DMS79 treated with DMSO at 0.1 percent for 48 hours (cell line): ENCODE data around the gene ALDOA.
A peak's percentile ranks its signal among the peaks of the same experiment; 100 is the strongest.
"Not testable (repeated sequence)": the region's sequence is repeated elsewhere in the genome, so short reads cannot be mapped to it uniquely, and the experiment has no call there.

Experiments used
- DNase-seq: peaks from one replicate; lab custom pipeline; 2025; lab: John Stamatoyannopoulos, UW

ALDOA gene

DNA sequence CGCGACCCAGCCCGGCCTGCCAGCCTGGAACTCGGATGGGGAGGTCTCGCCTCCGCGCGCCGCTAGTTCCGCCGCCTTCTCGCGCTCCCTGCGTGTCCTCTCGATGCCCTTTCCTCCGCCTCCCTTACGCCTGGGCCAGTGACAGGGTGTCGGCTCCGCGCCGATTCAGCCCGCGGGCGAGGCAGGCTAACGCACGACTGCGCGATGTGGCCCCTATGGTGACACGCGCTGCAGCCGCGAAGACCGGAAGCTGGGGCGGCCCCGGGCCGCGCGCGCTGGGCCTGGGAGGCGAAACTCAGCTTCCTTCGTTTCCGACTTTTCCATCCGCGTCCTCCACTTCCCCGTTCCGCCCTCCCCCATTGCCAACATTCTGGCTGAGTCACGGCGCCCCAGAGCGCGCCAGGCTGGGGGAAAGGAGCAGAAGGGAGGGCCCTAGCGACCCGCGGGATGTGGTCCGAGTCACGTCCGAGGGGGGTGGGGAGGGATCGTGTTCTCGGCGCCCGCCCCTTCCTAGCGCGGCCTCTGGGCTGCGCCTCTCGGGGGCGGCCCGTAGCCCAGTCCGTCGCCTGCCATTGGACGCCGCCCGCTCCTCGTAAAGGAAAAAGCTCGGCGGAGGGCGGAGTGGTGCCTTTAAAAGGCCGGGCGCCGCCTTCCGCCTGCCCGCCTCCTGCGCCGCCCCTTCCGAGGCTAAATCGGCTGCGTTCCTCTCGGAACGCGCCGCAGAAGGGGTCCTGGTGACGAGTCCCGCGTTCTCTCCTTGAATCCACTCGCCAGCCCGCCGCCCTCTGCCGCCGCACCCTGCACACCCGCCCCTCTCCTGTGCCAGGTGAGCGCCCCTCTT, at the start of gene ALDOA:
ALDOA (plus strand) TSS at position 659 of the 841 bp plus-strand sequence. CDS start 1,138 bp downstream, outside the sequence.
- DNase-seq: peak; percentile 89

DNA sequence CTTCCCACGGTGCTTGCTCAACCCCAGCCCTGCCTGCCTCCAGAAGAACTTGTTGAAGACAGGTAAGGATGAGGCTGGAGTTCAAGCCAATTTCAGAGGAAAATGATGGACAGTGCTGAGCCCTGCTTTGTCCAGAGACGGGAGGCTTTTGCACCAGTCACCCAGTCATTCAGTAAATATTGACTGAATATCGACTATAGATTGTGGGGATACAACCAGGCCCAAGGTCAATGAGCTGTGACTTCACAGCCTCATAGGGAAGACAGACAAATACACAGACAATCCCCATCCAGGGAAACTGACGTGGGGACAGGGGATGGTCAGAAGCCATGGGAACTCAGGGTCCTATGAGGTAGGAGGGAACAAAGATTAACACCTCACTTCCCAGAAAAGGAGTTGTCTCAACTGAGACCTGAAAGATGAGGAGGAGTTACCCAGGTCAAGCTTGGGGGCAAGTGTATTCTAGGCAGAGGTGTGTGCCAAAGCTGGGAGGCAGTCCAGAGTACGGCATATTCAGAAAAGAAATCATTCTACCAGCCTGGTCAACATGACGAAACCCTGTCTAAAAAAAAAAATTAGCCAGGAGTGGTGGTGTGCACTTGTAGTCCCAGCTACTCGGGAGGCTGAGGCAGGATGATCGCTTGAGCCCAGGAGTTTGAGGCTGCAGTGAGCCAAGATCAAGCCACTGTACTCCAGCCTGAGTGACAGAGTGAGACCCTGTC, 48.8 kb upstream of the ALDOA start:
- DNase-seq: no peak

DNA sequence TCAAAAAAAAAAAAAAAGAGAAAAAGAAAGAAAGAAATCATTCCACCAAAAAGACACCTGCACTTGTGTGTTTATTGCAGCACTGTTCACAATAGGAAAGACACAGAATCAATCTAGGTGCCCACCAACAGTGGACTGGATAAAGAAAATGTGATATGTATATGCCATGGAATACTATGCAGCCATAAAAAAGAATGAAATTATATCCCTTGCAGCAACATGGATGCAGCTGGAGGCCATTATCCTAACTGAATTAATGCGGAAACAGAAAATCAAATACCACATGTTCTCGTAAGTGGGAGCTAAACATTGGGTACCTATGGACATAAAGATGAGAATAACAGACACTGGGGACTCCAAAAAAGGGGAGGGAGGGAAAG, 48.3 kb upstream of the ALDOA start:
- DNase-seq: no peak

DNA sequence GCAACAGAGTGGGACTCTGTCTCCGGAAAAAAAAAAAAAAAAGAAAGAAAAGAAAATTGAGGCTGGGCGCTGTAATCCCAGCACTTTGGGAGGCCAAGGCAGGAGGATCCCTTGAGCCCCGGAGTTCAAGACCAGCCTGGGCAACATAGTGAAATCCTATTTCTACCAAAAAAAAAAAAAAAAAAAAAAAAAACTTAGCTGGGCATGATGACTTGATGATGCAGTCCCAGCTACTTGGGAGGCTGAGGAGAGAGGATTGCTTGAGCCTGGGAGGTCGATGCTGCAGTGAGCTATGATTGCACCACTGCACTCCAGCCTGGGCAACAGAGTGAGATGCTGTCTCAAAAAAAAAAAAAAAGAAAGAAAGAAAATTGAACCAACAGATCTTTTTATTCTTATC, 47.6 kb upstream of the ALDOA start:
- DNase-seq: not testable (repeated sequence)

DNA sequence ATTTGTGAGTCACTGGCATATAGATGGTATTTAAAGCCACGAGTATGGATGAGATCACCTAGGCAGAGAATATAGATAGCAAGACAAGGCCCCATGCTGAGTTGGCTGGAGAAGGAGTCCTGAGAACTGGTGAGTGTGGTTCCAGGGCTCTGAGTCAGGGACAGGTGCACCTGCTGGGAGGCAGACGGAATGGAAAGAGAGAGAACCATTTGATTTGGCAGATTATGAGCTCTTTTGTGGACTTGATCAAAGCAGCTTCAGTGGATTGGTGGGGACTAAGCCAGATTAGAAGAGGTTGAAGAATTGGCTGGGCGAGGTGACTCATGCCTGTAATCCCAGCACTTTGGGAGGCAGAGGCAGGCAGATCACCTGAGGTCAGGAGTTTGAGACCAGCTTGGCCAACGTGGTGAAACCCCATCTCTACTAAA, 46.8 kb upstream of the ALDOA start:
- DNase-seq: no peak

DNA sequence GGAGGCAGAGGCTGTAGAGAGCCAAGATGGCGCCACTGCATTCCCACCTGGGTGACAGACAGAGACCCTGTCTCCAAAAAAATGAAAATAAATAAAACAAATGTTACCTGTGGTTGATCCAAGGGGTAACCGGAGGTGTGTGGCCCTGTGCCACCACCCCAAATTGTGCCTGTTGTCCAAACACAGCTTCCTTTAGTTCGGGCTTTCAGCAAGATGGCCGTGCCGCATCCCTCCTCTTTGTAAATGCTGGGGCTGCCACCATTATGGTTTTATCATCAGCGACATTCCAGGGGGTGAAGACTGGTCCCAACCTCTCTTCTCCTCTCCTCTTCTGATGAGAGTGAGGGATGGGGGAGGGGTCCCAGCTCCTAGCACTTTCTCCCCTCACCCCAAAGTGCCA, 42.7 kb upstream of the ALDOA start, which contains the start of gene C16orf92:
C16orf92 (plus strand) TSS at position 312 of the 400 bp plus-strand sequence. CDS start 143 bp downstream, outside the sequence.
- DNase-seq: no peak

DNA sequence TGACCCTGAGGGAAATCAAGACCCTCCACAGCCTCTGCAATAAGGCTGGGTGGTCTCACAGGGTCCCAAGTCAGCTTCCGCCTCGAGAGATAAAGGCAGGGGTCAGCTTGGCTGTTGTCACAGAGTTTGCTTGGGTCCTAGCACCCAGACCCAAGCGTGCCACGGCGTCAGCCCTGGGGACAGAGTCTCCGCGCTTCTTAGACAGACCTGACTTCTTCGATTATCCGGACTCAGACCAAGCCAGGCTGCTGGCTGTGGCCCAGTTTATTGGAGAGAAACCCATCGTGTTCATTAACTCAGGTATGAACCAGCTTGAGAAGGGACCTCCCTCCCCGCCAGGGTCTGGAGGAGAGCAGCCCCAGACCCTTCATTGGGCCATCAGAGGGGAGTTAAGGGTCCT, 42.0 kb upstream of the ALDOA start:
- no peak for DNase-seq

DNA sequence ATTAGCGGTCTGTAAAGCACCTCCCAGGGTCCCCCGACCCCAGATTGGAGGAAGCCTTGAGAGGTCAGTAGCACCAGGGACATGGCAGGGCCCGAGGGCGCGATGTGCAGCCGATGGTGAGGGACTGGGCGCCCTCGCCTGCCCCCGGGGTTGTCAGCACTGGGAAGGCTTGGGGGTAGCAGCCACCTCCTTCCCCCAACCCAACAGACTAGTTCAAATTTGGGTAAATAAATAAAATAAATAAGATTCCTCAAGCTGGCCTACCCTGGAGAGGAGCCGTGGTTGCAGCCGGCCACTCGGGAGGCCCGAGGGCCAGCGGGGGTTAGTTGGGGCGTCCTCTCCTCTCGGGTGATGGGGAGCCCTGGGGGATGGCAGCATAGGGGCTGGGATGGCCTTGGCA, 41.1 kb upstream of the ALDOA start:
- no peak for DNase-seq

DNA sequence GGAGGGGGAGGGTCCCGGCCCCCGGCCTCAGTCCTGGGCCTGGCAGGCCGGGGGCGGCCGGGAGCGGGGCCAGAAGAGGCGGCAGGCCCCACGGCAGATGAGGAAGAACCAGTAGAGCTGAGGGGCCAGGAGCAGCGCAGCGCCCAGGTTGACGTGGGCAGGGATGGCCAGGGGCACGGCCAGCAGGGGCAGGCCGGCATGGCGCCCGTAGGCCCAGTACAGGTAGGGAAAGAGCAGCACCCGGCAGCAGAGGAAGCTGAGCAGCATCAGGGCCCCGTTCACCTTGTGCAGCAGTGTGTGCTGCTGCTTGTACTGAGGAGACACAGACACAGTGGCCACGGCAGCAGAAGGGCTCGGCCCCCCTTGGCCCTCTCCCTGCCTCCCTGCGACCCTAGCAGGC, 40.4 kb upstream of the ALDOA start:
- DNase-seq: no peak

DNA sequence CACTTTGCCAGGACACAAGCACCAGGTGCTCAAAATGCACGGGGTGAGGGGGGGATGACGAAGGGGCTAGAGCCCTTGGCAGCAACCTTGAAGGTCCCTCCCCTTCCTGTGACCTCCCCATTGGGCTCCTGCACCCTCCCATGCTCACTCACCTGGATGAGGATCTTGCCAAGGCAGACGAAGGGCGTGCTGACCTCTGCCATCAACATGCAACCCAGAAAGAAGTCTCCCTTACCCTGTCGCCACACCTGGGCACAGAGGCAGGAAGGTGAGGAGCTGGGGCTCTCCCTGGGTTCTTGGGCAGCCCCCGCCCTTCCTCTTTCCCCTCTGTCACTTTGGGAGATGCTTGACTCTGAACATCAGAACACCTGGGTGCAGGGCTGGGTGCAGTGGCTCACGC, 40.0 kb upstream of the ALDOA start:
- DNase-seq: no peak

DNA sequence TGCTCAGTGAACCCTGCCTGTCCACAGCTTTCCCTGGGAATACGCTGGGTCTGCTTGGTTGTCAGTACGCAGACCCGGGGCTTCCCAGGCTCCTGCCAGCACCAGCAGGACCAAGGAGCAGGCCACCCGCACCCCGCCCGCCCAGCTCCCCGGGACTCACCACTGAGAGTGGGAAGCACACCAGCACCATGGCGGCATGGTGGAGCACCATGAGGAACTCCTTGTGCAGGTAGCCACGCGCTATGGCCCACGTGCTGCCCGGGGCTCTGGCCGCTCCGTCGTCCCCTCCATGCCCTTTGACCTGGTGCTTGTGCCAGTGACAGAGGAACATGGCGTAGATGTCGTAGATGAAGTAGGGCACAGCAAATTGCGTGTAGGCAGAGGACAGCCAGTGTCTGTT, 39.1 kb upstream of the ALDOA start:
- DNase-seq: no peak

DNA sequence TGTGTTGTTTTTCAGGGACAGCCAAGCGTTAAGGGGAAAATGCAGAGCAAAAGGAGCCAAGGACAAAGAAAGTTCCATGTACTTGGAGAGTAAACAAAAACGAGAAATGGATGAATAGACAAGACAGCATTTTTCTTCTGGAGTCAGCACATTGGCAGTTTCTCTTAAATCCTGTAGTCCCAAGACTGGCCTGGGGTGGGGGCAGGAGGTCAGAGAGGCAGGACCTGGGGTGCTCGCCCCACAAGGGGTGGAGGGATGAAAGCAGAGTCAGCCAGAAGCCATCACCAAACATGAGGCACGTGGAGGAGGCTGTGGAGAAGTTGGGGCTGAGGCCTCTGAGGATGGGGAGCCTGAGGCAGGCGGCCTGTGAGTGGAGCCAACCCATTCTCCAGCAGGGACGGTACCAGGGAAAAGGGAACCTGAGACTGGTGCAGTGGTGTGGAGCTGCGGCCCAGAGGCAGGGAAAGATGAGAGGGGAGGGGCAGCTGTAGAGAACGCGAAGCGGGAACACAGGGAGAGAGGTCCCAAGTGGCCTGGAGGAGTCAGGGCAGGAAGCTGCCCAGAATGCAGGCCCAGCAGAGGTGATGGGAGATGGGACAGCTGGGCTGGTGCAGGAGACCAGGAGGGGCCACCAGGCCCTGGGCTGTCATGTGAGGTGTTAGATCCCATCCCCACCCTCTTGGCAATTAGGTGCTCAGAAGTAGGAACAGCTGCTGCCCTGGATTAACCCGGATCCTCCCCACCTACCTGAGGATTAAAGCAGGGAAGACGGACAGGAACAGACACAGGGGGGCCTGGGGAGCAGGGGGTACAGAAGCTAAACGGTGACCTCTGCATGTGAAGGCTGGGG, 37.7 kb upstream of the ALDOA start:
- DNase-seq: no peak

DNA sequence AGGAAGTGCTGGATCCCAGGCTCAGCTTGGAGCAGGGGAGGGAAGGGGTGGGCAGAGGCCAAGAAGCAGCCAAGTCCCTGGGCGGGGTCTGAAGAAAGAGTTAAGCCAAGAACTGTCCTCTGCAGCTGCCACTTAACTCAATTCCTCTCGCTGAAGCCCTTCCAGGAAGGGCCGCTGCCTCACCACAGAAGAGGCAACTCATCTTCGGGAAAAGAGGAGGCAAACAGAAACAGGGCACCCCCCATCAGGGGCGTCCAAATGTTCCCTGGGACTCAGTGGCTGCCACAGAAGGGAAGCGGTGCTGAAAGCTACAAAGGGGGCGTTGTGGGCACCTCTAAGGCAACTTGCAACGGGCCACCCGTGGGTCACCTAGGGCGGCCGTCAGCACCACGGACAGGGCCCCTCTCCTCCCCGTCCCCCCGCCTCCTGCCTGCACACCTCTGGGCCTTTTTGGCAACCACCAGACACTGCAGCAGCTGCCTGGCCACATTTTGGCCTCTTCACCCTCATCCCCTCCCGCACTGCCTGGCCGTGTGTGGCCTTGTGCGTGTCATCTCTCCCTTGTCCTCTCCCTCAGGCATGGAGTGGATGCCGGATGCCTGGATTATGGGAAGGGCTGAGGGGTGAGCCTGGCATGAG, 37.0 kb upstream of the ALDOA start:
- DNase-seq: peak; percentile 9

DNA sequence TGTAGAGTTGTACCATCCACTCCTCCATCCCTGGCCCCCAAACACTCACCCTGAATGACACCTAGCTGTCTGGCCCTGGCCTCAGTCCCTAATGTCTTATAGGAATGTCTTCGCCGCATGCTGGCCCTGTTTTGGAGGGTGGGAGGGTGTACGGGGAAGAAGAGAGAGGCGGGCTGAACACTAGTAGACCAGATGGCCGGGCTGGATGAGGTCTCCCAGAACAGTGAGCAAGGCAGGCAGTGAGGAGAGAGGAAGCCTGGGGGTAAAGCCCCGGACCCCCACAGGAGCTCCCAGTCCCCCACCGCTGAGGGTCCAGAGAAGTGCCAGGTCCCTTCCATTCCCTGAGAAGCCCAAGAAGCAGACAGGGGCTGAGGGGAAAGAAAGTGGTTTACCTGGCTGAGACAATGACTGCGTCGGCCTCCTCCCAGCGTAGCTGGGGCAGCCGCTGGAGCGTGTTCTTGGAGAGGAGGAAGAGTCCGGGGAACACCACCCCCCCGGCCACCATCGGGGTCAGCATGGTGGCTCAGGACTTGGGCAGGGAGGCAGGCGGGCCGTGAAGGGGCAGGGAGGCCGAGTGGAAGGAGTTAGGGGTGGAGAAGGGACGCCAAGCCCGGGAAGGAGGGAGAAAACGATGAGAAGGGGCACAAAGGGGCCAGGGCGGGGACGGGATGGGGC, 35.4 kb upstream of the ALDOA start:
- DNase-seq: peak; percentile 16

DNA sequence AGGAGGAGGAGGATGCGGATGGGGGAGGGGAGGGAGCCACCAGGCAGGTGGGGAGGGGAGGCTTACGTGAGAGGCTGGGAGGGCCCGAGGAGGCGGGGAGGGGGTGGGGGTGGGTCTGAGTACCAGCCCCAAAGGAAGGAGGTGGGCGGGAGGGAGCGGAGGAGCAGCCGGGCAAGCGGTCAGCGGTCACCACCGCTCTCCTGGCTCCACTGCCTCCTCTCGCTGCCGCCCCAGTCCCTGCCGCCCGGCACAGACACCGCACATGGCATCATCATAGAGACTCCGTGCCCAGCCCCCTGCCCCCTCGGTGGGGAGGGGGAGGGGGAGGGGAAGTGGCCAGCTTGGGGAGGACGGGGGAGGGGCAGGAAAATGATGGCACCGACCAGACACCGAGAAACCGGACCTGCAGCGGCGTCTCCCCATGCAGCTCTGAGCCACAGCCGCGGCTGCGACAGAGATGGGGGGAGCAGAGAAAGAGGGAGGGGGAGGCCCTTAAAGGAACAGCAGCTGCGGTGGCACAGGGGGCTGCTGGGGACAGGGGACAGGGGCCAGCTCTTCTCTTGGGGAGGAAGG, 34.6 kb upstream of the ALDOA start, which contains the start of gene TLCD3B:
TLCD3B (minus strand) TSS at position 431 of the 573 bp plus-strand sequence. CDS start 744 bp downstream, outside the sequence.
- peak; percentile 32 for DNase-seq

DNA sequence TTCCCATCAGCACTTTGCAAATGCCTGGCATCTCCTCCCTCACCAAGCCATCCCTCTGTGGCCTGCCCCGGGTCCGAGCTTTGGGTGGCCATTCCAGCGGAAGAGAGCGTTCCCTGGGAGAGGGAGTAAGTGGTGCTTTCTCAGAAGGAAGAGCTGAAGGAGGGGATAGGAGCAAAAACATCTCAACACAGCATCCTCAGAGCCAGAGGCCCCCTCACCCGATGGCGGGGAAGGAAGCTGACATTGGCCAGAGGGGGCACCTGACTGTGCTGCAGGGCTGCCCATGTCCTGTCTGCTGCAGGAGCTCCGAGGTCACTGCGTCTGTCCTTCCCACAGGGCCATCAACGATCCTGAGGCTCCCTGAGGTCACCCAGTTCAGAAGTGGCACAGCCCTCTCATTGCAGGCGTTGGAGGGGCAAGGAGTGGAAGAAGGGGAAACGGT, 34.1 kb upstream of the ALDOA start:
- DNase-seq: peak; percentile 12

DNA sequence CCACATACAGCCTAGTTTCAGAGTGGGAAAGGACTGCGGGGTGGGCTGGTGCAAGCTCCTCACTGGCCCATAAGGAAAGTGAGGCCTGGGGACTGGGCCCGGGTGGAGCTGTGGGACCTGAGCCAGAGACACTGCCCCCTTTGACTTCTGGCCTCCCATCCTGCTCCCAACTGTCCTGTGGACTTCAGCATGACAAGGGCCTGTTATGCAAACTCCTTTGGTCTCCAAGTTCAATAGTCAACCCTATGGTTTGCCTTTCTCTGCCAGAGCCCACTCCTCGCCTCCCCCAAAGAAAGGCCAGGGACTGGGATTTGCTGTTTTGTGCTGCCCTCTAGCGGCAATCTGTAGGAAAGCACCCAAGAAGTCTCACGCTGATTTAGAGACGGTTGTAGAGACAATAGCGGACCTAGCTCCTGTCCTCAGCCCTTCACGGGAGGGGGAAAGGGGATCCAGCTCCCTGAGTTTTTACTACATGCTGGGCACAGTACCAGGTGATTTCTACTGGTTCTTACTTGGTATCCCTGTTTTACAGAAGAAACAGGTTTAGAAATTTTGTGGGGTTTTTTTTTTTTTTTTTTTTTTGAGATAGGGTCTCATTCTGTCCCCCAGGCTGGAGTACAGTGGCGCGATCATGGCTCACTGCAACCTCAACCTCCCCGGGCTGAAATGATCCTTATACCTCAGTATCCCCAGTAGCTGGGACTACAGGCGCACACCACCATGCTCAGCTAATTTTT, 33.3 kb upstream of the ALDOA start:
- DNase-seq: peak; percentile 86

DNA sequence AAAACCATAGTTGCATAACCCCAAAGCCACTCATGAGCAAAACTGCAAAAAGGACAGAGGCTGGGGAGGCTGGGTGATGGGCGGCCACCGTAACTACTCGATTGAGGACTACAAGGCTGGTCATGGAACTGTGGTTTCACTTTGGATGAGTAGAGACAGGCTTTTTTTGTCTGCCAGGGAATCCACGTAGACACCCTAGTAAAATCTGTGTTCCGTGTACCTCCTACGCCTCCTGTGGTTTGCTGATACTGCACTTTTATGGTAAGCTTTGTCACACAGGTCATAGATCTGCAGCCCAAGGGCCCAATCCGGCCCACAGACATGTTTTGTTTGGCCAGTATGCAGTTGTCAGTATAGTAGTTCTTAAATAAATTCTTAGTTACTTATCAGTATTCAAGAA, 32.3 kb upstream of the ALDOA start:
- no peak for DNase-seq

DNA sequence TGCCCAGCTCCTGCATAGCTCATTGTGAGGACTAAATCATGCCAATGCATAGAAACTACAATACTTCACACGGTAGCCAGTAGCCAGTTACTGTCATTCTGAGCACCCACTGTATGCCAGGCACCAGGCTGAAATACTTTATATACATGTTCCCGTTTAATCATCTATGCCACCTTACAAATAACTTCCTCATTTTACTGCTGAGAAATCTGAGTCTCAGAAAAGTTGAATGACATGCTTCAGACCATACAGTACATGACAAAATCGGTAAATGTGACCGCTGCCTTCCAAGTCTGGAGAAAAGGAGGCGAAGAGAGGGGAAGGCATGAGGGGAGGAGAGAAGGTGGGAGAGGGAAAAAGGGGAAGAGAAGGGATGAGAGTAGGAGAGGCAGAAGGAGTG, 25.3 kb upstream of the ALDOA start:
- DNase-seq: no peak

DNA sequence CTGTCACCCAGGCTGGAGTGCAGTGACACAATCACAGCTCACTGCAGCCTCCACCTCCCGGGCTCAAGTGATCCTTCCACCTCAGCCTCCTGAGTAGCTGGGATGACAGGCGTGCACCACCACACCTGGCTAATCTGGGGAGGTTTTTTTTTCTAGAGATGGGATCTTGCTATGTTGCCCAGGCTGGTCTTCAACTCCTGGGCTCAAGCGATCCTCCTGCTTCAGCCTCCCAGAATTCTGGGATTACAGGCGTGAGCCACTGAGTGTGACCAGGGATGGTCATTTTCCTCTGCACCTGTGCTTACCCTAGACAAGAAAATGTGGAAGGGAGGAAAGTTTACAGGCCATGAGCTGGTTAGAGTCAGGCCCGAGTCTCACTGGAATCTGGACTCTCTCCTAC, 24.9 kb upstream of the ALDOA start:
- DNase-seq: not testable (repeated sequence)
